ENCODE data around the gene PRTFDC1. TPM values are rescaled to one million over a fixed set of nuclear protein-coding genes. Genes with fewer than 3 reads are reported as not detected.
A peak's percentile ranks its signal among the peaks of the same experiment; 100 is the strongest.

PRTFDC1 gene
- total and polyA plus RNA-seq, 2 donors (not counting 3 experiments of a cell fraction or from before 2014, with no cell fraction given): 22.0 to 27.0 TPM

DNA sequence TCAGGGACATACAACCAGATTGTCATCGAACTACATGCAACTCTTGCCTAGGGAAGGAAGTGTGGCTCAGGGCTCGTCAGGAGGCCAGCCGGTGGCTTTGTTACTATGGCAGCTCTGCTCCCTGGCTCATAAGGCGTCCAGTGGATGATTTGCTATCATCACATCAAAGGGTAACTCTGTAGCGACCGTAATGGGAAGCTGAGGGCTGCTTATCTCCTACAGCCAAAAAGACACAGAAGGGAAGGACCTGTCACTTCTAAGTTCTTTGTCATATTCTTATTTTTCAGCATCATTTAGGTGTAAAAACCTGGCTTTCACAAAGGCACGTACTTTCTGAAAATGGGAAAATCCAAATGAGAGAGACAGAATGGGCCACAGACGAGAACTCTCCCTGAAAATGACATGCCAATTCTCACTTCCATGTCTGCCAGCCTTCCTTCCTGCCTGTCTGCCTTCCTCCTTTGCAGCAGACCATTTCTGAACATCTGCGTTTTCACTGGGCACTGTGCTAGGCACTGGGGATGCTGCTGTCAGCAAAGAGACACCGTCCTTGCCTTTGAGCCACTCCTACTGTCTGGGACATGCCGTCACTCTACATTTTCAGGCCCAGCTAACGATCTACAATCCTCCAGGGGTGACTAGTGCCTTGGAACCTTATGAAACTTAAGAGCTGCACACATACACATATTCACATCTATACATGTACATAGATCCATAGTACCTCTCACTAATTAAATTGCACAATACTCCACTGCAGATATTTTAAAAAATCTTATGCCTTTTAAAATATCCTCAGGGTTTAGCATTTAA is 36.6 kb upstream of the PRTFDC1 start:
- no peaks in the 10 kb centered on the region for H3K36me3 ChIP-seq (ENCODE audit: control insufficient read depth in 2 of 2, extremely low read depth in 1 of 2, insufficient read depth in 2 of 2, low read length in 2 of 2)
- dilution Hi-C loops (cut with MboI; ENCODE audit: extremely low pct_ligation_motif_present, low sequenced_read_pairs) (no loop called here), intact Hi-C loops (cut with micrococcal nuclease) (no loop called here)
- H3K4me1 ChIP-seq (ENCODE audit: control insufficient read depth, extremely low read depth, insufficient read depth, low read length): peaks cover 5% of the 10 kb centered on the region
- no peaks in the 10 kb centered on the region for H4K20me1 ChIP-seq (replicated peaks; ENCODE audit: control insufficient read depth, extremely low read depth, insufficient read depth, low read length)
- H3K79me2 ChIP-seq (ENCODE audit: control insufficient read depth, insufficient read depth, low read length): no peaks in the 10 kb centered on the region
- H3K9me1 ChIP-seq (replicated peaks; ENCODE audit: control insufficient read depth, extremely low read depth, insufficient read depth, low read length): no peaks in the 10 kb centered on the region
- no peak overlapping the region for H3K4me2 ChIP-seq (ENCODE audit: insufficient read depth, low read length)
- no peaks in the 10 kb centered on the region for H3K9me3 ChIP-seq (replicated peaks; ENCODE audit: control insufficient read depth, insufficient read depth, low read length)
- ChIA-PET POLR2A (no interaction called here), CTCF (interaction anchor here (0.5 to 3.5 kb wide), 17 partner anchors 10 to 385 kb away, joined by 3 to 46 read pairs (median 5); partner anchors contain the start of gene ARHGAP21)
- TF ChIP-seq POLR2AphosphoS5 (IDR thresholded peaks at IDR 0.05; ENCODE audit: insufficient read depth, low read depth, low read length) (no peak), JUN (IDR thresholded peaks at IDR 0.05; ENCODE audit: borderline replicate concordance, insufficient read depth, insufficient read length, low read depth) (no peak), EZH2 (IDR thresholded peaks at IDR 0.05; ENCODE audit: borderline replicate concordance, low read depth, low read length, severe bottlenecking) (no peak), CTCF (IDR thresholded peaks at IDR 0.05; ENCODE audit: extremely low read depth in 1 of 2, insufficient read depth in 1 of 2, low read depth in 1 of 2, low read length in 2 of 2) (no peak)
- TF ChIP-seq, protein P1, sequence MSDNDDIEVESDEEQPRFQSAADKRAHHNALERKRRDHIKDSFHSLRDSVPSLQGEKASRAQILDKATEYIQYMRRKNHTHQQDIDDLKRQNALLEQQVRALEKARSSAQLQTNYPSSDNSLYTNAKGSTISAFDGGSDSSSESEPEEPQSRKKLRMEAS (IDR thresholded peaks at IDR 0.05; ENCODE audit: insufficient read depth, insufficient read length): no peak
- no peak overlapping the region for H3K9ac ChIP-seq (replicated peaks; ENCODE audit: extremely low read depth, insufficient read depth, low read length)
- no peak overlapping the region for H3K4me3 ChIP-seq (replicated peaks in 1 of 3; ENCODE audit: insufficient read depth in 1 of 3, low read depth in 1 of 3, low read length in 3 of 3)
- no peak overlapping the region for H3K27ac ChIP-seq (ENCODE audit: insufficient read depth, low read depth, low read length)
- no peak for DNase-seq (ENCODE audit: low read depth, low spot score)
- no TSS peak for BruUV-seq (replicated peaks)
- no peaks in the 10 kb centered on the region for H3K27me3 ChIP-seq (ENCODE audit: control insufficient read depth in 2 of 2, insufficient read depth in 2 of 2, low read length in 2 of 2)
- FAIRE-seq: no peak
- H2AFZ ChIP-seq (ENCODE audit: low read depth, low read length): peak overlapping the region; percentile 68

All from endothelial cell of umbilical vein (primary cell).